HUDEP-2 (cell line): ENCODE data around the gene CHRNE.

Experiments
- DNase-seq, 76 experiments: peaks; one replicate each; lab custom pipeline; 2025; ENCODE audit not compliant: unreplicated experiment in 76 of 76; lab: John Stamatoyannopoulos, UW

The CHRNE gene

GRCh38 chr17:4903051-4903818, at the start of gene CHRNE:
TSS of gene CHRNE (minus strand) at chr17:4903098. CDS start at chr17:4903063, 35 bp downstream.
- peak in 69 of 76 experiments; percentile 23 to 79 (median 55) for DNase-seq

- DNase-seq = no peak
Measured at GRCh38 chr17:4951486-4951885, 48.6 kb upstream of the CHRNE start.

- peak in 42 of 76 experiments; percentile 7 to 66 (median 32) for DNase-seq
Measured at GRCh38 chr17:4950746-4951204, 47.9 kb upstream of the CHRNE start, which contains the start of gene ENO3. TSS of gene ENO3 (plus strand) at chr17:4951119. CDS start at chr17:4951830, 711 bp downstream.

GRCh38 chr17:4950075-4950745, 47.3 kb upstream of the CHRNE start:
- peak in 74 of 76 experiments; percentile 16 to 86 (median 66) for DNase-seq

DNA sequence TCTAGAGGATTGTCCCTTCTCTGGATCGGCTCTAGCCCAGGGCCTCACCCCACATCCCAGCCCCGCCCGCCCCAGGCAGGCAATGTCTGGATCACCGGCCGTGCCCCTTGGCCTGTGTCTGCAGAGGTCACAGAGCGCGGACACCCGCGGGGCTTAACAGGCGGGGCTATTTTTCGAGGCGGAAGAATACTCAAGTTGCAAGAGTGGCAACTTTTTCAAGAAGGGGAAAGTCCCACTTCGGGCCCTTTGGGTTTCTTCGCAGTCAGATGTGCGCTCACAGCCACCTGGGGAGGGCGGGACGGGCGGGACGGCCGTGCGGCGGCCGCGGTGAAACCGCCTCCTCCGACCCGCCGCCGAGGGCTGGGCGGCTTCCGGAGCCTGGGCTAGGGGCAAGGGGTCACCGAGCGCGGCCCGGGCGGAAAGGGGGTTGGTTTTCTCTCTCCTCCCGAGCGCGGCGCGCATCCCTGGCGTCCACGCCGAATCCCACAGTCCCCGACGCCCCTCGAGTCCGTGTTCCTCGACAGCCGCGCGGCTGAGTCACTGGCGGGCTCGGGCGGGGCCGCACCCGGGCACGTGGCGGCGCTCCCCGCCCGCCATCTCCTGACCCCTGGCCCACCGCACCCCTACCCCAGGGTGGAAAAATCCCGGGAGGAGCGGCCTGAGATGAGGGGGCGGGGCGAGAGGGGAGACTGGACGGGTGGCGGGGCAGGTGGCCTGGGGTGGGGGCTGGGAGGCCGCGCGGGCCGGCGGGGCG, 46.6 kb upstream of the CHRNE start:
- DNase-seq = peak in 69 of 76 experiments; percentile 13 to 82 (median 69)

DNA sequence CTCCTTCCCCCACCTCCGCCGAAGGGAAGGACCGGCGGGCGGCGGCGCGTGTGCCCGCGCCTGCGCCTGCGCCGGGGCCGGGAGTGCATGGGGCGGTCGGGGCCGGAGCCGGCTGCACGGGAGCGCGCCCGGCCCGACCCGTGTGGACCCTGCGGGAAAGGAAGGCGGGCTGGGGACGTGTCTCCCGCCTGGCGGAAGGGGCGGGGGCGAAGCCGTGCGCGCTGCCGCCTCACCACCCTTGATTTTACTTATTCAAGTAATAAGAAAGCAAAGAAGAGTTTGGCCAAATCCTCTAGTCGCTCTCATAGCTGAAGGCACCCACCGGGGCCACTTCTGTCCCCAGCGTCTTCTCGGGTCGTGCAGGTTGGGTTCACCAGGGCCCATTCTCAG, 46.0 kb upstream of the CHRNE start:
- DNase-seq = peak in 68 of 76 experiments; percentile 36 to 85 (median 62)

- DNase-seq = peak in 74 of 76 experiments; percentile 49 to 93 (median 83)
Measured at GRCh38 chr17:4948166-4948930, 45.5 kb upstream of the CHRNE start, which contains the start of gene PFN1. TSS of gene PFN1 (minus strand) at chr17:4948530. CDS start at chr17:4948394, 136 bp downstream.

DNA sequence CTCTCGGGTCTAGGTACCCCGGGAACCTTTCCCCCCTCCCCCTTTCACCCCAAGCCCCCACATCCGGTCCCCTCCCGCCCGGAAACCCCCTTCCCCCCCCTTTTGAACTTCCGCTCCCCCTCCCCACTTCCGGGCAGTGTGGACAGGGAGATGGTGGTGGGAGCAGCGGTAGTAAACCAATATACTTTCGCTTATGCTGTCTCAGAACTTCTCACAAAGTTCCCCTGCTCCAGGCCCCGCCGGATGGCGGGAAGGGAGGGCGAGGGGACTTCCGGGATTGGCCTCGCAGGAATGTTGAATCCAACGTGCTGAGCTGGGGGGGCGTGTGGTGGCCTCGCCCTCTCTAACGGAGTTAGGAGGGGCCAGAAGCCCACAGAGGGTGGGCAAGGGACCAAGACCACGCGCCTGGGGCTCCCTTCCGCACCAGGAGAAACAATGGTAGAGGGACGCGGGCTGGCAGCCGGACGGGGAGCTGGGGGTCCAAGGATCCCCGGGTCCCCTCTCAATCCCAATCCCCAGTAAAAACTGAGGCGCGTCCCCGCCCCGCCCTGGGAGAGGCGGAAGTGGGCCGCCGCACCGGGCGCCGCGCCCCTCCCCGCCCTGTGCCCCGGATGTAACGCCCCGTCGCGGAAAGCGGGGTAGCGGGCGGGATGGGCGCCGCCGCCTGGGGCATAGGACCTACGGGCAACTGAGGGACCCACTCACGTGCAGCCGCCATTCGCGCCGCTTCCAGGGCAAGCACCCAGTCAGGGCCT, 44.7 kb upstream of the CHRNE start:
- DNase-seq = peak in 34 of 76 experiments; percentile 7 to 48 (median 28)

- no peak for DNase-seq
Measured at GRCh38 chr17:4947010-4947410, 44.1 kb upstream of the CHRNE start.

DNA sequence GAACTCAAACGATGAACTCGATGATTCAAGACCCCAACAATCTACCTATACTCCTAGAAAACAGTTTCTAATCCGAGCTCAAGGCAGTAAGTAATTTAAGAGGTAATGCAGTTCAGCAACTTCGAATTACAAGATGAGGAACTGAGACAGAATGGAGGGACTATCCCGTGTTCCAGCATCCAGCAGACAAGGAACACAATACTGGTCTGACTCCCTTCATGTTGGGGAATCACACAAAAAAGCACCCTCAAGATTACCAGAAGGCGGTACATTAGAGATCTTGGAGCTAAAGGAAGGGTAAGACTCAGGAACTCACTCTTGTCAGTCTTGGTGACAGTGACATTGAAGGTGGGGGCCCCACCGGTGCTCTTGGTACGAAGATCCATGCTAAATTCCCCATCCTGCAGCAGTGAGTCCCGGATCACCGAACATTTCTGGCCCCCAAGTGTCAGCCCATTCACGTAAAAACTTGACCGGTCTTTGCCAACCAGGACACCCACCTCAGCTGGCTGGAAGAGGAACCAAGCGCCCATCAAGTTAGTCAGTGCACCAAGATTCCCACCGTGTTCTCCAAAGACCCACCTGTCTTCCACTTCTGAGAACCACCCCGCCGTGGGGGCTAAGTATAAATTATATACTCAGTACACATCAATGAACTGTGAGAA, 43.5 kb upstream of the CHRNE start:
- peak in 1 of 76 experiments; percentile 12 for DNase-seq

- no peak for DNase-seq
Measured at GRCh38 chr17:4945944-4946280, 43.0 kb upstream of the CHRNE start.

- DNase-seq = peak in 72 of 76 experiments; percentile 29 to 86 (median 71)
Measured at GRCh38 chr17:4945176-4945943, 42.5 kb upstream of the CHRNE start.

- DNase-seq = peak in 1 of 76 experiments; percentile 22
Measured at GRCh38 chr17:4944554-4945175, 41.8 kb upstream of the CHRNE start.

DNA sequence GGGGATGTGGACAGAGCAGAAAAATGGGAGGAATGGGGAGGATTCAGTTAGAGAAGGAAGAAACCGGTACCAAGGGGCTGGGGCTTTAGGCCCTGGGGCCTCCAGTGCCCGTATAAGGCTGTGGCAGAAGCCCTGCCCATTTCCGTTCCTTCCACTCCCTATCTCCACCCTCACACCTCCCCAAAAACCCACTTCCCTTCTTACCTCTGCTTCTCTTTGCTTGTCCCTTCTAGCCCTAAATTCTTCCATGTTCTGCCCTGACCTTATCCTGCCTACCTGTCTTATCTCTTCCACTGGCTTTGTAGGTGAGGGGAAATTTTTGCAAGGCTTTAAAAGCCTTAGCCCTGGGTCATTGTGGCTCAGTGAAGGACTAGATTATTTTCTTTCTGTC, 41.3 kb upstream of the CHRNE start:
- DNase-seq = peak in 27 of 76 experiments; percentile 3 to 56 (median 26)

DNA sequence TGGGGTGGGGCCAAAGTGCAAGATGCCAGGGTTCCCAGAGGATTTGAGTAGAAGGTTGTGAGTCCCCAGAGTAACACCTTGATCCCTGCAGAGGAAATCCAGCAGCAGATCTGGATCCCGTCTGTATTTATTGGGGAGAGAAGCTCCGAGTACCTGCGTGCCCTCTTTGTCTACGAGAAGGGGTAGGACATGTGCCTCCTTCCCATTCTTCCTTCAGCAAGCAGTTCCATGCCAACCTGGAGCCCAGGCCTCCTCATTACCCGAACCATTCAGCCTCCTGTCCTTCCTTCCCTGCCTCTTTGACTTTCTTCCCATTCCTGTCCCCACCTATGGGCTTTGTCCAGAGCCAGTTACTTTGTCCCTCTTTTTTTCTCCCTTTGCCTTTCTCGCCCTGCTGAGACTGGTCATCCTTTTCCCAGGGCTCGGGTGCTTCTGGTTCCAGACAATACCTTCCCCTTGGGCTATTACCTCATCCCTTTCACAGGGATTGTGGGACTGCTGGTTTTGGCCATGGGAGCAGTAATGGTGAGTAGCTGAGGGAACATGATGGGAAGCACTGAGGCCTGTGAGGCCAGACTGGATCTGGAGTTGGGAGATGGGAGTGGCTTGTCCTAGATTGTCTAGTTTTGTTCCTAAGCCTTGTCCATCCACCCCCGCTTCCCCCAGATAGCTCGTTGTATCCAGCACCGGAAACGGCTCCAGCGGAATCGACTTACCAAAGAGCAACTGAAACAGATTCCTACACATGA, 40.0 kb upstream of the CHRNE start:
- DNase-seq = no peak

DNA sequence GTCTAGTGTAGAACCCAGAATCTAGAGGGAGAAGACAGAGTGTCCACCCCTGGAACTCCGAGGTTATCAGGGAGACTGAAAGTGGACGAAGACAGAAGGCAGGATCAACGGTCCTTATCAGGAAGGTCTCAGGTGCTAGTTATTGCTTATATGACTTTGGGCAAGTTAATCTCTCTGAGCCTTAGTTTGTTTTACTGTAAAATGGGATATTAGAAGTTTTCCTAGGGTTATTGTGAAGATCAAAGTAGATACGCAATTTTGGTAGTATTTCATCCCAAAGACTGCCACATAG, 38.4 kb upstream of the CHRNE start:
- DNase-seq = no peak
